H1 (cell line): Measurements from ENCODE around the gene TBC1D2B. TPM values are rescaled to one million over a fixed set of nuclear protein-coding genes. Genes with fewer than 3 reads are reported as not detected.

Source experiments
- CTCF ChIA-PET: fragments of 300-600 bp; sonication (Branson Sonifier 250); formaldehyde crosslinking; loops from one replicate; lab custom pipeline; 2021; ENCODE audit not compliant: partially characterized antibody; lab: Charles Lee
- POLR2A ChIA-PET: fragments of 300-600 bp; sonication (Branson Sonifier 250); formaldehyde crosslinking; loops from one replicate; lab custom pipeline; 2021; ENCODE audit warnings: inconsistent platforms; ENCODE audit not compliant: partially characterized antibody; lab: Charles Lee
- DNase-seq, 2 experiments: peaks; one replicate each; pipeline versions ENCODE4 v3.0.0 to v3.0.0-alpha.2; 2010 to 2022; ENCODE audit warnings: low spot score in 2 of 2, low read depth in 1 of 2, mixed read lengths in 1 of 2
- FAIRE-seq: peaks from 2 replicates; lab custom pipeline; 2011; peaks lifted over from hg19 to GRCh38; lab: Jason Lieb, UNC
- H2AFZ ChIP-seq: 2 replicates; pipeline ENCODE4 v1.8.1; 2012; ENCODE audit warnings: low read length, inconsistent platforms
- H2AK5ac ChIP-seq: 2 replicates; pipeline ENCODE4 v1.6.1; 2013; ENCODE audit warnings: low read depth, low read length
- H2BK120ac ChIP-seq: replicated peaks from 2 replicates; pipeline ENCODE3; 2013; ENCODE audit warnings: low read depth, low read length, inconsistent platforms
- H2BK12ac ChIP-seq: 2 replicates; pipeline ENCODE4 v1.6.1; 2013; ENCODE audit warnings: low read depth, low read length
- H2BK15ac ChIP-seq: 2 replicates; pipeline ENCODE4 v1.6.1; 2013; ENCODE audit warnings: low read length
- H2BK20ac ChIP-seq: 2 replicates; pipeline ENCODE4 v1.6.1; 2013; ENCODE audit warnings: low read length
- H2BK5ac ChIP-seq: 2 replicates; pipeline ENCODE4 v1.6.1; 2013; ENCODE audit warnings: low read depth, low read length
- H3K14ac ChIP-seq: 2 replicates; pipeline ENCODE4 v1.6.1; 2013; ENCODE audit warnings: inconsistent platforms; ENCODE audit not compliant: insufficient read length
- H3K18ac ChIP-seq: 2 replicates; pipeline ENCODE4 v1.6.1; 2013; ENCODE audit warnings: low read length; ENCODE audit errors: extremely low read depth
- H3K23ac ChIP-seq: 2 replicates; pipeline ENCODE4 v1.6.1; 2013; ENCODE audit warnings: inconsistent platforms; ENCODE audit not compliant: insufficient read length
- H3K23me2 ChIP-seq: 2 replicates; pipeline ENCODE4 v1.6.1; 2013; ENCODE audit warnings: low read depth, low read length
- H3K27ac ChIP-seq: 2 replicates; pipeline ENCODE4 v1.6.1; 2011; ENCODE audit warnings: low read depth, low read length, inconsistent platforms
- H3K27me3 ChIP-seq, 4 experiments: replicated peaks in 1 of 4; 1 replicate in 1 of 4; 2 replicates in 3 of 4; pipeline versions ENCODE4 v1.6.1 to v1.8.1; 2011 to 2013; ENCODE audit warnings: low read length in 3 of 4, mild to moderate bottlenecking in 3 of 4, inconsistent platforms in 2 of 4, mixed read lengths in 2 of 4, moderate library complexity in 1 of 4; ENCODE audit not compliant: control insufficient read depth in 3 of 4, insufficient read depth in 3 of 4; ENCODE audit errors: extremely low read depth in 1 of 4
- H3K36me3 ChIP-seq, 4 experiments: 2 replicates each; pipeline versions ENCODE4 v1.6.1 to v1.8.1; 2011 to 2013; ENCODE audit warnings: mild to moderate bottlenecking in 4 of 4, low read length in 3 of 4, moderate library complexity in 2 of 4, control low read depth in 1 of 4, inconsistent platforms in 1 of 4; ENCODE audit not compliant: insufficient read depth in 4 of 4, control insufficient read depth in 2 of 4
- H3K4ac ChIP-seq: replicated peaks from 2 replicates; pipeline ENCODE3; 2013; ENCODE audit warnings: low read length, low read depth, mixed read lengths, inconsistent platforms; ENCODE audit not compliant: insufficient read length
- H3K4me1 ChIP-seq, 4 experiments: replicated peaks in 1 of 4; 1 replicate in 1 of 4; 2 replicates in 3 of 4; pipeline versions ENCODE4 v1.6.1 to v1.8.1; 2011 to 2013; ENCODE audit warnings: low read length in 3 of 4, inconsistent platforms in 2 of 4, mixed read lengths in 1 of 4; ENCODE audit not compliant: insufficient read depth in 4 of 4, control insufficient read depth in 3 of 4
- H3K4me2 ChIP-seq, 2 experiments: 2 replicates each; pipeline versions ENCODE4 v1.6.1 to v1.8.1; 2011 to 2013; ENCODE audit warnings: low read depth in 2 of 2, low read length in 2 of 2, control low read depth in 1 of 2, inconsistent platforms in 1 of 2, mild to moderate bottlenecking in 1 of 2; ENCODE audit not compliant: insufficient read depth in 1 of 2
- H3K4me3 ChIP-seq, 4 experiments: fragments of 200-600, 300-600 bp in 1 of 4; sonication (generic), shearing (Covaris generic), sonication (Bioruptor Twin) in 1 of 4; 2 replicates each; pipeline versions ENCODE4 v1.5.1 to v1.8.1; 2011 to 2016; ENCODE audit warnings: low read length in 4 of 4, low read depth in 3 of 4, control low read depth in 2 of 4, inconsistent platforms in 2 of 4, mild to moderate bottlenecking in 2 of 4, mixed read lengths in 1 of 4, moderate library complexity in 1 of 4; ENCODE audit not compliant: insufficient read depth in 2 of 4; ENCODE audit errors: extremely low read depth in 1 of 4
- H3K56ac ChIP-seq: replicated peaks from 2 replicates; pipeline ENCODE3; 2013; ENCODE audit warnings: low read depth, mild to moderate bottlenecking, mixed read lengths, low read length, inconsistent platforms; ENCODE audit not compliant: insufficient read length
- H3K79me1 ChIP-seq: 2 replicates; pipeline ENCODE4 v1.6.1; 2013; ENCODE audit warnings: low read depth, low read length, control low read depth
- H3K79me2 ChIP-seq, 2 experiments: 2 replicates each; pipeline versions ENCODE4 v1.6.1 to v1.8.1; 2012 to 2013; ENCODE audit warnings: low read length in 2 of 2, mild to moderate bottlenecking in 2 of 2, inconsistent platforms in 1 of 2; ENCODE audit not compliant: insufficient read depth in 2 of 2, control insufficient read depth in 1 of 2
- H3K9ac ChIP-seq, 4 experiments: replicated peaks in 1 of 4; 1 replicate in 1 of 4; 2 replicates in 3 of 4; pipeline versions ENCODE4 v1.6.1 to v1.8.1; 2011 to 2013; ENCODE audit warnings: low read depth in 3 of 4, low read length in 3 of 4, control low read depth in 2 of 4, mild to moderate bottlenecking in 2 of 4, moderate library complexity in 2 of 4, inconsistent platforms in 1 of 4; ENCODE audit errors: extremely low read depth in 1 of 4
- H3K9me3 ChIP-seq, 2 experiments: 2 replicates each; pipeline versions ENCODE4 v1.6.1 to v1.8.1; 2012 to 2013; ENCODE audit warnings: mild to moderate bottlenecking in 2 of 2, moderate library complexity in 2 of 2, control low read depth in 1 of 2, inconsistent platforms in 1 of 2, low read depth in 1 of 2, low read length in 1 of 2, mixed read lengths in 1 of 2; ENCODE audit not compliant: insufficient read depth in 2 of 2
- H4K20me1 ChIP-seq, 2 experiments: replicated peaks in 1 of 2; 2 replicates each; pipeline versions ENCODE3 to v1.8.1; 2011 to 2013; ENCODE audit warnings: inconsistent platforms in 2 of 2, low read length in 2 of 2, mild to moderate bottlenecking in 1 of 2; ENCODE audit not compliant: insufficient read depth in 2 of 2, control insufficient read depth in 1 of 2
- H4K5ac ChIP-seq: 2 replicates; pipeline ENCODE4 v1.6.1; 2013; ENCODE audit warnings: low read length, low read depth, mixed read lengths, inconsistent platforms; ENCODE audit not compliant: insufficient read length
- H4K8ac ChIP-seq: 2 replicates; pipeline ENCODE4 v1.8.0; 2013; ENCODE audit warnings: mild to moderate bottlenecking, moderate library complexity, low read length, inconsistent platforms; ENCODE audit not compliant: insufficient read depth; ENCODE audit errors: extremely low read depth
- H4K91ac ChIP-seq: replicated peaks from 2 replicates; pipeline ENCODE3; 2013; ENCODE audit warnings: low read length, mixed read lengths, inconsistent platforms; ENCODE audit not compliant: insufficient read length
- BACH1 ChIP-seq: IDR thresholded peaks from 2 replicates; pipeline ENCODE4 v1.6.1; 2012; ENCODE audit warnings: low read length, improper control_type of control experiment
- CBX8 ChIP-seq: fragments of 300-800, 300-1000 bp; sonication (generic); IDR thresholded peaks from 2 replicates; pipeline ENCODE4 v1.7.1; 2016; ENCODE audit warnings: low read depth, low read length, borderline replicate concordance
- CHD1 ChIP-seq: IDR thresholded peaks from 2 replicates; pipeline ENCODE4 v1.6.1; 2012; ENCODE audit warnings: low read depth, low read length, improper control_type of control experiment
- GABPA ChIP-seq: IDR thresholded peaks from 2 replicates; pipeline ENCODE4 v1.6.1; 2011; ENCODE audit warnings: mild to moderate bottlenecking, low read length, moderate library complexity, borderline replicate concordance; ENCODE audit not compliant: insufficient read depth
- JUND ChIP-seq: IDR thresholded peaks from 2 replicates; pipeline ENCODE4 v1.6.1; 2011; ENCODE audit warnings: mild to moderate bottlenecking, improper control_type of control experiment, low read length
- MAX ChIP-seq: IDR thresholded peaks from 2 replicates; pipeline ENCODE4 v1.6.1; 2012; ENCODE audit warnings: inconsistent platforms
- PHF8 ChIP-seq: fragments of 200-600 bp; sonication (generic); conservative IDR thresholded peaks from 2 replicates; pipeline ENCODE4 v1.7.1; 2012; ENCODE audit warnings: low read depth, mild to moderate bottlenecking, inconsistent platforms, low read length, moderate library complexity
- POU5F1 ChIP-seq: IDR thresholded peaks from 2 replicates; pipeline ENCODE4 v1.6.1; 2011; ENCODE audit warnings: low read depth, mild to moderate bottlenecking, low read length, moderate library complexity
- ZNF274 ChIP-seq: IDR thresholded peaks from 2 replicates; pipeline ENCODE4 v1.7.0; 2012; ENCODE audit warnings: low read length, borderline replicate concordance; ENCODE audit errors: extremely low read depth
- WGBS, 2 experiments: shearing (Covaris generic) in 1 of 2; methylation state at CpG; one replicate each; pipeline versions ENCODE4 v1.1.6 to v1.1.7; 2013 to 2015; ENCODE audit warnings: low lambda C conversion rate in 2 of 2, mixed read lengths in 2 of 2, inconsistent platforms in 1 of 2, low coverage in 1 of 2, missing lambda C conversion rate in 1 of 2; ENCODE audit not compliant: insufficient replicate concordance in 2 of 2, insufficient coverage in 1 of 2, insufficient read length in 1 of 2; ENCODE audit errors: extremely low coverage in 1 of 2, missing lambda C conversion rate in 1 of 2; 5-methylcytosine and 5-hydroxymethylcytosine counted together
- polyA plus RNA-seq, 7 experiments: library from polyadenylated mRNA; depleted of rRNA in 3 of 7; stranded (reverse) in 5 of 7; unstranded in 2 of 7; fragments of >200 nt in 5 of 7; fragments of 200-250 nt in 2 of 7; gene quantifications; 1 replicate in 5 of 7; 2 replicates in 1 of 7; 4 replicates in 1 of 7; pipeline versions ENCODE4 v1.2.1 to v1.2.3, GENCODE V29; 2011 to 2013; ENCODE audit warnings: missing spikeins in 2 of 7, mixed read lengths in 2 of 7
- total RNA-seq: library from RNA; stranded (reverse); fragmentation: NEBNext Ultra II Directional; extraction: Animal tissue kit (Norgen Biotek cat#: 25700); gene quantifications from 2 replicates; pipeline ENCODE4 v1.2.1, GENCODE V29; 2021

Gene TBC1D2B
- total and polyA plus RNA-seq, 2 of the 8 experiments (the other 6 are each of a cell fraction or from before 2014, with no cell fraction given): 11.9 to 19.5 TPM

DNA sequence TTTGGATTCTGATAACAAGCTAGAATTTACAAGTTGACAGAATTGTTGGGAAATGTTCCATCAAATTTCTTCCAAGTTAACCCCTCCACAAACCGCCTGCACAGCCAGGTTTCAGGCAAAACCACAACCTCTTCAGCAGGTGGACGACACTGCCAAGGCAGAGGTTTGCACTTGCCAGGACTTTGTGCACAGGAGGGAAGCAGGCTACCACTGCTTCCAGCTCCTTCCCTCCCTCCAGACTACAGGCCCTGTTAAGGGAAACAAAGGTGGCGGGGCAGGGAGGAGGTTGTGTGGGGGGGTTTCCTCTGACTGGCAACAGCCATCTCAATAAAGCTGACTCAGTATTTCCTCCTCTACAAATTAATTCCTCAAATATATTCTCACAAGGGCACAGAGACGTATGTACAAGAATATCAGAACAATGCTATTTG is 42.2 kb downstream of the TBC1D2B start:
- Histone ChIP-seq H3K79me2 (no peaks in the 10 kb centered on the region), H2BK120ac (no peak overlapping the region), H3K27me3 (no peaks in the 10 kb centered on the region), H2BK20ac (no peak overlapping the region), H2BK5ac (no peak overlapping the region), H3K9me3 (no peaks in the 10 kb centered on the region), H3K23ac (no peak overlapping the region), H3K4me1 (peaks cover 0 to 3% (median 0%) of the 10 kb centered on the region in 4 experiments; a peak in 1 of 7 replicates), H4K8ac (no peak overlapping the region), H3K9ac (no peak overlapping the region), H3K79me1 (no peaks in the 10 kb centered on the region; the same call in 1 of the 2 replicates), H3K4me2 (no peak overlapping the region), H4K5ac (no peak overlapping the region), H3K56ac (no peak overlapping the region), H2AFZ (no peak overlapping the region), H3K27ac (no peak overlapping the region), H3K23me2 (no peaks in the 10 kb centered on the region), H2AK5ac (no peak overlapping the region), H3K36me3 (no peaks in the 10 kb centered on the region; a peak in 1 of 8 replicates), H3K18ac (no peak overlapping the region), H2BK12ac (no peak overlapping the region), H3K4me3 (no peak overlapping the region), H2BK15ac (no peak overlapping the region), H4K20me1 (peaks cover 3% of the 10 kb centered on the region in 2 experiments), H3K14ac (no peak overlapping the region), H4K91ac (no peak overlapping the region), H3K4ac (no peak overlapping the region)
- ChIA-PET POLR2A (interaction anchor here (0.6 to 1.3 kb wide), 2 partner anchors 24 to 70 kb away, joined by 3 read pairs; no protein-coding TSS in a partner anchor), CTCF (interaction anchor here (0.7 to 1.8 kb wide), 17 partner anchors 8 to 209 kb away, joined by 3 to 11 read pairs (median 4); no protein-coding TSS in a partner anchor)
- no peak for DNase-seq
- 84% methylated on average over 4 of the region's 4 CpGs; no CpG with 5 or more reads in 1 of the 2 experiments for WGBS, 2 experiments
- TF ChIP-seq GABPA (no peak), ZNF274 (no peak), CHD1 (no peak), MAX (no peak), CBX8 (no peak), PHF8 (no peak), POU5F1 (no peak), BACH1 (no peak), JUND (no peak)
- FAIRE-seq: no peak
